SW 1271 (cell line): ENCODE data around the gene CHST9.
"Not testable (repeated sequence)": the region's sequence is repeated elsewhere in the genome, so short reads cannot be mapped to it uniquely, and the experiment has no call there.

Experiments used
- DNase-seq, 2 experiments: peaks; one replicate each; lab custom pipeline; 2025; lab: John Stamatoyannopoulos, UW

Gene CHST9

GRCh38 chr18:27185025-27185763 lies at the start of gene CHST9:
TSS of gene CHST9 (minus strand) at chr18:27185308. CDS start at chr18:27142809, 42,499 bp downstream.
- no peak for DNase-seq

DNA sequence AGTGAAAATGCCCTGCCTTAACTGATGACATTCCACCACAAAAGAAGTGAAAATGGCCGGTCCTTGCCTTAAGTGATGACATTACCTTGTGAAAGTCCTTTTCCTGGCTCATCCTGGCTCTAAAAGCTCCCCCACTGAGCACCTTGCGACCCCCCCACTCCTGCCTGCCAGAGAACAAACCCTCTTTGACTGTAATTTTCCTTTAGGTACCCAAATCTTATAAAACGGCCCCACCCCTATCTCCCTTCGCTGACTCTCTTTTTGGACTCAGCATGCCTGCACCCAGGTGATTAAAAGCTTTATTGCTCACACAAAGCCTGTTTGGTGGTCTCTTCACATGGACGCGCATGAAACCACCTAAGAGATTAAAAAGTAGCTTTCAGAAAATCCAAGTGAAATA lies 47.2 kb upstream of the CHST9 start:
- DNase-seq: not testable (repeated sequence)

GRCh38 chr18:27231671-27232070 lies 46.6 kb upstream of the CHST9 start:
- DNase-seq: not testable (repeated sequence)

DNA sequence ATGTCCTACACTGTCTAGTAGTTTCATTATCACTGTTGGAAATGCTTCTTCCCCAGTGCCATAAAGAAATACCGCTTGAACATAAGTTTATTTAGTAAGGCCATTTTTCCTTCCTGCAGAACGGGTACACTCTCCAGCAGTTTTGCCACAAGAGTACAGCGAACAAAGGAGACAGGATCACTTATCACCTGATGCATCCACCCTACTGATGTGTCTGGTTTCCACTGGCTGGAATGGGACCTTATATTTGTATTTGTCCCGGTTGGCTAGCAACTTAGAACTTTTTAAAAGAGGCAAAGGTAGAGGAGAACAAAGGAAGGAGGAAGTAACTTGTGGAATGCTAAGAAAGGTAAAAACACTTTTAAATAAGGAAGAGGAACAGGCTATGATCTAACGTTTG lies 46.1 kb upstream of the CHST9 start:
- not testable (repeated sequence) for DNase-seq

- DNase-seq: no peak
These were observed 42.6 kb upstream of the CHST9 start for GRCh38 chr18:27227721-27228120.

DNA sequence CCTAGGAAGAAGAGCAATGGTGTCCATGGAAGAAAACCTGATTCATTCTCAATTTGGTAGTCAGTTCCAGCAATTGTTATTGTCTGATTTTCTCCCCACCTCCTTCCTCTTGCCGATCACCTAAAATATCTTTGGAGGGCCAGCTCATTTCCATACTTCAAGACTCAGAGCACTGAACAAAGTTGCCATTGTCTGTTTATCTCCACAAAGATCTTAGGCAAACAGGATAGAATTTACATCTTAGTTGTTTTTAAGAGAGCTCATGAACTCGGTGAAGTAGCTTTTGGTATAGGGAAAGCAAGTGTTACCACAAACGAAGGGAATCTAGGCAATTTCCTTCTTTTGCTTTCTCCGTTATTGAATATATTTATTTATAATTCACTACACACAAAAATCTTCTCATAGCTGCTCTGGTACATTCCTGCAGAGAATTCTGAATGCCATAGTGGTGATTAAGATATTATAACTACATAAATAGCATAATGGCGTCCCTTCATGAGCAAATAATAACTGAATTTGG lies 41.5 kb upstream of the CHST9 start:
- no peak for DNase-seq

DNA sequence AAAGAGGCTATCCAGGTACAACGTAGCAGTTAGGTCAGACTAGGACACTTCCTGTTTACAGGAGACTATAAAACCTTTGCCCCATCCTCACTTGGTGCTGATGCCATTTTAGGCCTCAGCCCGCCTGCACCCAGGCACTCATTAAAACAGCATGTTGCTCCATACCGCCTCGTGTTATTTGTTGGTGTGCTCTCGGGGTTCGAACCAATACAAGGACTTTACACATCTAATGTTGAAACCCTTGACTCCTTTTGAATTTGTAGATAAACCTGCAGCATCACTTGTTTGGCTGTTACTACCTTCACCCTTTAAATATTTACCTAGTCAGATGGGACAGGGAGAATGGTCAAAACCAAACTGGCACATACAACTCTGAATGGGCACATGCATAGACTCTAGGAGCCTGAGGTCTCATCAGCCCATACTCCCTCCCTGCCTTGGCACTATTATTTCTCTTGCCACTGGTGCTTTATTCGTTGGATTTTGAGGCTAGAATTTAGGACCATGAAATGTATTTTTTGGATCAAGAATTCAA lies 40.9 kb upstream of the CHST9 start:
- no peak for DNase-seq

- no peak for DNase-seq
These were observed 38.6 kb upstream of the CHST9 start for GRCh38 chr18:27223526-27224291.

DNA sequence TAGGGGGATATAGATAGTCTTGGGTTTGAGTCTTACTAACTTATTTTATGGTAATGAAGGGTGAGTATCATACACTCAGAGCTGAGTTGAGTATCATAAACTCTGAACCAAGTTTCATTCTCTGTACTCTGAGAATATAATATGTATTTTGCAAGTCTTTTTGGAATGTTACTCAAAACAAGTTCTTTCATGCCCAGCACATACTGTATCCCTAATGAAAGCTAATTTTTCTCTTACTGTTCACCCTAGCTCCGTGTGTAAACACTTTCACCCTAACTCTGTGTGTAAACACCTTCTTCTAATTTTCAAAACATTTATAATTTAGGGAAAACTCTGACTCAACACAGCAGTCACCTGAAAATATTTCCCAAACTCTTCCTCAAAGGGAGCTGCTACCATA lies 29.7 kb upstream of the CHST9 start:
- no peak for DNase-seq

DNA sequence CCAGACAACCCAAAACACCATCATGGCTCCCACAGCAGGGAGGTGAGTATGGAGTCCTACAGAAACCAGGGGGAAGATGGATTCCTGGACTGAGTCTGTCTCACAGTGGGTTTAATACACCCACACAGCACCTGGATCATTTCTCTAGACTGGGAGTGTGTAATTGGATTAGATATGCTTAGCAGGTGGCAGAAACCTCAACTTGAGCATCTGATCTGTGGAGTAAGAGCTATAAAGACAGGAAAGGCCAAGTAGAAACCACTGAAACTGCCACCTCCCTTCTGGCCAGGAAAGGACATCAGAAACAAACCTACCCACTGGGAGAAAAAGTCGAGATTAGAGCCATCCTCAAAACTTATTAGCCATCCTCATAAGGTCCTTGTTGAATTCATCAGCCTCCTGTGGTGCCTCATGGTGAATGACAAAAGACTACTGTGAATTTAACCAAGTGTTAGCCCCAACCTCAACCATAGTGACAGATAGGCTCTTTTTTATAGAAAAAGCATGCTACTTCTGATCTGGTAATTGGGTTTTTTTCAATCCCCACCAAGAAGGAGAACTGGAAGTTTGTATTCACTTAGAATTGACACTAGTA lies 28.1 kb upstream of the CHST9 start:
- no peak for DNase-seq

GRCh38 chr18:27211569-27211968 lies 26.5 kb upstream of the CHST9 start:
- no peak for DNase-seq

DNA sequence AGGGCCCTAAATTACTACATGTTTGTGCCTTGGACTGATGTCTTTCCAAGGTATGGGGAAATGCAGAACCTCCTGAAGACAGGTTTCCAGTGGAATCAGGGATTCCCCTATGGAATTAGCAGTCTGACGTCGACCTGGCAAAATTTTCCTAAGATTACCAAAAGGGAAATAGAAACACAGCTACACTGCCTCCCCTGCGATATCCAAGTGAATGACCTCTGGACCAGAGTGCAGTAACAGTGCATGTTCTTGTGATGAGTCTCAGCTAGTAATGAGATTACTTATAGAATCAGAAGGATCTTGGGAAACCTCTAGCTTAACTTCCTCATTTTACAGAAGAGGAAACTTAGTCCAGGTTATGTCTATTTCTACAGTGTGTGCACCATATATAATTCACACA lies 21.3 kb upstream of the CHST9 start:
- no peak for DNase-seq

- DNase-seq: no peak
These were observed 17.6 kb upstream of the CHST9 start for GRCh38 chr18:27202741-27203140.

DNA sequence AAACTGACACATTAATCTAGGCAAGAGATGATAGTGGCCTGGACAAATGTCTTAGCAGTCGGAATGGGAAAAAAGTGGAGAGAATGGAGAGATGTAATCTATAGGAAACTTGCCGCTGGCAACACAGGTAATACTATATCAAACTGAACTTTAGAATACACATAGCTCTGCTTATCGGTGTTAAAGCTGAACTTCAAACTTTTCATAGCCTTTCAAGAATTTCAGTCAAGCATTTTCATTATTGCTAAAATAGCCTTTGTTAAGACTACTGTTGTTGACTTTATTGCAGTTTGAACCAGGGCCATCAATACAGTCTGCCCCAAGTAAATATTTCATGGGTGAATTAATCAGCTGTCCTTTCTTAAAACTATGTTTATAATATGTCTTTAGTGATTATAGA lies 12.9 kb upstream of the CHST9 start:
- no peak for DNase-seq

GRCh38 chr18:27188309-27188708 lies 3.2 kb upstream of the CHST9 start:
- DNase-seq: no peak

- no peak for DNase-seq
These were observed 789 bp upstream of the CHST9 start for GRCh38 chr18:27185897-27186296.

GRCh38 chr18:27184115-27185024 lies 738 bp downstream of the CHST9 start:
- no peak for DNase-seq

DNA sequence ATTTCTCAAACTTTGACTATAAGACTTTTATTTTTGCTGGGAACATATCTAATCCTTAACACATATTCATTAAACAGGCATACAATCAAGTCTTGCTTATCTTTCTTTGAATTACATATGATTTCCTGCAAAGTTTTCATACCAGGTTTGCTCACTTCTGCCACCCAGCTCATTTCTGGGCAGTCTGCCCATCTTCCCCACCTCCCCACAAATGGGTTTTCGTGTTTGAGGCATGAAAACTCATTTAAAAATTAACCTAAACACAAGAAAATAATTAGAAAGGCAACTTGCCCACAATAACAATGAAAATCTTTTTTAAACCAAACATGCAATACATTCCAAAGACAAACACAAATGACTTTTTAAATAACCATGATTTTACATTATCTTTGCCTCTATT lies 3.4 kb downstream of the CHST9 start:
- DNase-seq: no peak

DNA sequence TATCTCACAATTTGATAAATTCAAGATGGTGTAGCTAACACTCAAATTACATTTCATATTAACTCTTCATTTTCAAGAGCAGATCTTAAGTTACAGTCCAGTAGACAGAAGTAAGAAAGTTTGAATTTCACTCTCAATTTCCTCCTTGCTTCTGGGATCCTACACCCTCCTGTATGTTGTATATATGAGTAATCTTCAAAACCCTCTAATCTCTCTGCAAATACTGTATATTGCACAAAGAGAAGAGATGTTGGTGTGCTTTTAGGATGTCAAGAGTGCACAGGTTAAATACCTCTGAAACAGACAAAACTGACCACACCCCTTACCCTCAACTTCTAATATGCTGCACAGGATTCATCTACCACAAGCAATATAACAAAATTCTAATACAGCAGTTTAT lies 6.7 kb downstream of the CHST9 start:
- DNase-seq: no peak

GRCh38 chr18:27175914-27176313 lies 9.2 kb downstream of the CHST9 start:
- DNase-seq: no peak

DNA sequence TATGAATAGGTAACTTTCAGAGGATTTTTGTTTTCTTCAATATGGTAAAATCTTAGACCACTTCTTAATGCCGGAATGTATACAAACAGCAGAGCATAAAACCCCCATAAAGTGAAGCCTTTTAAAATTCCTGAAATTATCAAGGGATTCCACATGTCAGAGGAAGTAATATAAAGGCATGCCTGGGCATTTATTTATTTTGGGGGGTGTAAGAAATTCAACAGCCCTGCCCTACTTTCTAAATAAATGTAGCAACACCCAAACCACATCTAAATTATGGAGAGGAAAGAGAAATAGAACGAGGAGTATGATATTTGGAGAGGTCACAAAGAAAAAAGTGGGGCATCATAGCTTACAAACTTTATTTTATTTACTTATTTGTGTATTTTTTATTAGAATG lies 9.9 kb downstream of the CHST9 start:
- DNase-seq: no peak

GRCh38 chr18:27171993-27172392 lies 13.1 kb downstream of the CHST9 start:
- DNase-seq: no peak
